Activated naive CD8-positive, alpha-beta T cell treated with anti-CD3 and anti-CD28 coated beads for 36 hours (primary cell): Measurements from ENCODE around the gene CYBC1. TPM values are rescaled to one million over a fixed set of nuclear protein-coding genes. Genes with fewer than 3 reads are reported as not detected.

ENCODE experiments used
- DNase-seq: peaks from one replicate; pipeline ENCODE4 v3.0.0; 2021
- H3K27ac Mint-ChIP-seq: one replicate; pipeline ENCODE4 v1.8.0; 2022; ENCODE audit warnings: mild to moderate bottlenecking, moderate library complexity, mixed read lengths
- H3K27me3 Mint-ChIP-seq: one replicate; pipeline ENCODE4 v1.8.0; 2022; ENCODE audit warnings: mild to moderate bottlenecking, mixed read lengths
- H3K36me3 Mint-ChIP-seq: one replicate; pipeline ENCODE4 v1.8.0; 2021; ENCODE audit warnings: mild to moderate bottlenecking, mixed read lengths
- H3K4me1 Mint-ChIP-seq: one replicate; pipeline ENCODE4 v1.8.0; 2021; ENCODE audit warnings: mixed read lengths
- H3K4me3 Mint-ChIP-seq: one replicate; pipeline ENCODE4 v1.8.0; 2022; ENCODE audit warnings: mild to moderate bottlenecking, moderate library complexity, mixed read lengths
- H3K9me3 Mint-ChIP-seq: one replicate; pipeline ENCODE4 v1.8.0; 2022; ENCODE audit warnings: mixed read lengths
- total RNA-seq, 2 experiments: library from RNA; stranded (reverse); gene quantifications; one replicate each; pipeline ENCODE4 v1.2.3, GENCODE V29; 2021

The CYBC1 gene
- total RNA-seq, 2 experiments from 2014 or later, result 156 to 163 TPM

DNA sequence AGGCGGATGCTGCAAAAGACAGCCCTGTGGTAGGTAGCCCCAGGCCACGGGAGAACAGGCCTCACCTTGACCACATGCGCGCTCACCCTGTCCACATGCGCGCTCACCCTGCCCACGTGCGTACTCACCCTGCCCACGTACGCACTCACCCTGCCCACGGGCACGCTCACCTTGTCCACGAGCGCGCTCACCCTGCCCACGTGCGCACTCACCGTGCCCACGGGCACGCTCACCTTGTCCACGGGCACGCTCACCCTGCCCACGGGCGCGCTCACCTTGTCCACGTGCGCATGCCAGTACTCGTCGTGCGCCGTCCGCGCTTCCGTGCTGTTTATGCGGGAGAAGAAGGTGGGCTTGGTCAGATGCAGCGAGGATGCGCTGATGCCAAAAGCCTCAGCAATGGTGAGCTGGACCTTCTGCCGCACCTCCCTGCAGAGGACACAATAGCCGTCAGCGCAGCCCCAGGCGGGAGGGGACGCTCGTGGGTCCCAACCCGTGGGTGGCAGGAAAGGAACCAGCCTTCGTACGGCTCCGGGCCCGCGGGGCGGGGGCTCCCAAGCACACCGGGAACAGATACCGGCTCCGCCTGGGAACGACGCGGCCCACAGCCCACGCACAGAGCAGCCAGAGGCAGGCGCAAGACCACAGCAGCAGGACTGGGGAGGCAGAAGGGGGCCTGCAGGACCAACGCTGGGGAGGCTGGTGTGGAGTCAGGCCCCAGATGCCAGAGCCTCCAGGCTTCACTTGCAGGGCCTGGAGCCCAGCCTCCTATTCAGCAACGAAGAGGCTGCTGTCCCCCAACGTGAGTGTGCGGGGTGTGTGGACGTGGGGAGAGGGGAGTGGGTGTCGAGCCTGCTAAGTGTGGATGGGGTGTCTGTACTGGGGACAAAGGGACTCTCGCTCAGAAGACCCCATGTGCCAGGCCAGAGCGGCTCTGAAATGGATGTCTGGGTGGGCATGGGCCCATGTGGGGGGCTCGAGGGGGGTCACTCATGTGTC is 46.6 kb downstream of the CYBC1 start:
- no peak overlapping the region for H3K27ac Mint-ChIP-seq
- H3K27me3 Mint-ChIP-seq, result no peaks in the 10 kb centered on the region
- no peak for DNase-seq
- H3K36me3 Mint-ChIP-seq, result peaks cover 19% of the 10 kb centered on the region
- peaks cover 14% of the 10 kb centered on the region for H3K4me1 Mint-ChIP-seq
- H3K9me3 Mint-ChIP-seq, result no peaks in the 10 kb centered on the region
- no peak overlapping the region for H3K4me3 Mint-ChIP-seq

DNA sequence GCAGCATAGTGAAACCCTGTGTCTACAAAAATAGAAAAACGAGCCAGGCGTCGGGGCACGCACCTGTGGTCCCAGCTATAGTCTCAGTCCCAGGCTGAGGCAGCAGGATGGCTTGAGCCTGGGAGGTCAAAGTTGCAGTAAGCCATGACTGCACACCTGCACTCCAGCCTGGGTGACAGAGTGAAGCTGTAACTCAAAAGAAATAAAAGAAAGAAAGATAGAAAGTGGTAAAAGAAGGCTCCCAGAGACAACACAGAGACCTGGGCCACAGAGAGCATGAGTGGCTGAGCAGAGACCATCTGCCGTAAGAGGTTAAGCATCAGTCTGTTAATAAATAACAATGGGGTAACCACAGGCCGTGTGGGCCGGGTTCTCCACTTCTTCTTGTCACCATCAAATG is 47.7 kb downstream of the CYBC1 start:
- H3K36me3 Mint-ChIP-seq, result peaks cover 19% of the 10 kb centered on the region
- DNase-seq, result no peak
- H3K27ac Mint-ChIP-seq, result no peak overlapping the region
- H3K27me3 Mint-ChIP-seq, result no peaks in the 10 kb centered on the region
- H3K9me3 Mint-ChIP-seq, result no peaks in the 10 kb centered on the region
- H3K4me1 Mint-ChIP-seq, result peaks cover 14% of the 10 kb centered on the region
- no peak overlapping the region for H3K4me3 Mint-ChIP-seq

GRCh38 chr17:82400830-82401229 is 49.7 kb downstream of the CYBC1 start:
- peak; percentile 64 for DNase-seq
- Mint-ChIP-seq H3K9me3 (no peaks in the 10 kb centered on the region), H3K27me3 (no peaks in the 10 kb centered on the region), H3K4me1 (peaks cover 8% of the 10 kb centered on the region), H3K4me3 (peak overlapping the region; percentile 72), H3K36me3 (peaks cover 13% of the 10 kb centered on the region), H3K27ac (peak overlapping the region; percentile 73)

GRCh38 chr17:82400206-82400605 is 50.3 kb downstream of the CYBC1 start:
- Mint-ChIP-seq H3K4me3 (no peak overlapping the region), H3K9me3 (no peaks in the 10 kb centered on the region), H3K27me3 (no peaks in the 10 kb centered on the region), H3K27ac (no peak overlapping the region), H3K4me1 (peaks cover 8% of the 10 kb centered on the region), H3K36me3 (peaks cover 12% of the 10 kb centered on the region)
- no peak for DNase-seq

- Mint-ChIP-seq H3K27me3 (no peaks in the 10 kb centered on the region), H3K4me3 (no peak overlapping the region), H3K27ac (no peak overlapping the region), H3K36me3 (peaks cover 11% of the 10 kb centered on the region), H3K4me1 (peaks cover 8% of the 10 kb centered on the region), H3K9me3 (no peaks in the 10 kb centered on the region)
- no peak for DNase-seq
These were observed 50.9 kb downstream of the CYBC1 start for GRCh38 chr17:82399601-82400101.

DNA sequence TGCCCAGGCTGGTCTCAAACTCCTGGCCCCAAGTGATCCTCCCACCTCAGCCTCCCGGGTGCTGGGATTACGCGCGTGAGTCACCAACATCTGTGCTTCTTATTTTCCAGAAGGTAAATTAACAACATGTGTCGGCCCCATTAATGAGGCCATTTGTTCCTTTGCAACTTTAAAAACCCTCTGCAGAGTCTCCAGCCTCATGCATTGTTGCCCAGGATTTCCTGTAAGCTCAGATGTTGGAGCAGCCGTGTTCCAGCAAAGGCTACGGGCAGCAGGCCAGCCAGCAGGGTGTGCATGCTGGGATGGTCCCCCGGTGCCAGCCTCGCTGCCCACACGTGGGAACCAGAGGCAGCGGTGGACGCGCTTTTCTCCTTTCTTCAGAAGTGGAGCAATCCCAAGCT is 51.5 kb downstream of the CYBC1 start:
- Mint-ChIP-seq H3K4me3 (no peak overlapping the region), H3K4me1 (peaks cover 8% of the 10 kb centered on the region), H3K36me3 (peaks cover 11% of the 10 kb centered on the region), H3K27me3 (no peaks in the 10 kb centered on the region), H3K9me3 (no peaks in the 10 kb centered on the region), H3K27ac (no peak overlapping the region)
- no peak for DNase-seq

- no peak overlapping the region for H3K4me3 Mint-ChIP-seq
- no peaks in the 10 kb centered on the region for H3K9me3 Mint-ChIP-seq
- H3K36me3 Mint-ChIP-seq, result peaks cover 9% of the 10 kb centered on the region
- no peak for DNase-seq
- no peaks in the 10 kb centered on the region for H3K27me3 Mint-ChIP-seq
- H3K27ac Mint-ChIP-seq, result no peak overlapping the region
- peaks cover 8% of the 10 kb centered on the region for H3K4me1 Mint-ChIP-seq
These were observed 52.9 kb downstream of the CYBC1 start for GRCh38 chr17:82397449-82398335.

- H3K4me1 Mint-ChIP-seq, result peaks cover 8% of the 10 kb centered on the region
- H3K27me3 Mint-ChIP-seq, result no peaks in the 10 kb centered on the region
- no peak overlapping the region for H3K27ac Mint-ChIP-seq
- no peaks in the 10 kb centered on the region for H3K9me3 Mint-ChIP-seq
- no peak overlapping the region for H3K4me3 Mint-ChIP-seq
- DNase-seq, result no peak
- H3K36me3 Mint-ChIP-seq, result peaks cover 8% of the 10 kb centered on the region
These were observed 53.7 kb downstream of the CYBC1 start for GRCh38 chr17:82396601-82397435.

DNA sequence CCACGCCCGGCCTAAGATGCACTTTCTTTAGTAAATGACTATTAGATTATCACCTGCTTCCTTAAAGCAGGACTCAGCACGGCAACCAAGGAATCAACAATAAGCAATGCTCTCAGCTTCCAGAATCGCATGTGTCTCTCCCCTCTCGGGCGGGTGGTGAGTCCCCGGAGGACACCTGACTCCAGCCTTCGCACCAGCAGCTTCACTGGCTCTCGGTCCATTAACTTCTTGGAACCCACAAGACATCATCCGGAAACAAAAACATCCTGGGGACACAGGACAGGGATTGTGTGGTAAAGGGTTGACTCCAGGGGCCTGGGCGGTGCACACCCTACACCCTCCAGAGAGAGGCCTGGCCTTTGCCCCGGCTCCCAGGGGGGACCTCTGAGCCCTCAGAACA is 56.3 kb downstream of the CYBC1 start:
- no peak for DNase-seq
- no peak overlapping the region for H3K27ac Mint-ChIP-seq
- H3K9me3 Mint-ChIP-seq, result no peaks in the 10 kb centered on the region
- H3K36me3 Mint-ChIP-seq, result no peaks in the 10 kb centered on the region
- H3K27me3 Mint-ChIP-seq, result no peaks in the 10 kb centered on the region
- no peaks in the 10 kb centered on the region for H3K4me1 Mint-ChIP-seq
- H3K4me3 Mint-ChIP-seq, result no peak overlapping the region

- no peaks in the 10 kb centered on the region for H3K9me3 Mint-ChIP-seq
- DNase-seq, result no peak
- no peaks in the 10 kb centered on the region for H3K27me3 Mint-ChIP-seq
- H3K4me3 Mint-ChIP-seq, result no peak overlapping the region
- H3K27ac Mint-ChIP-seq, result no peak overlapping the region
- H3K36me3 Mint-ChIP-seq, result no peaks in the 10 kb centered on the region
- H3K4me1 Mint-ChIP-seq, result no peaks in the 10 kb centered on the region
These were observed 57.6 kb downstream of the CYBC1 start for GRCh38 chr17:82392941-82393340.

Other genes starting within 250 kb of the CYBC1 start
- 10 to 100 TPM; 59.5 to 65.1 TPM for gene CCDC57, start 237.9 kb downstream of the CYBC1 start, total RNA-seq
- gene SLC16A3, start 221.7 kb downstream of the CYBC1 start, total RNA-seq, result 10 to 100 TPM; 75.8 to 79.3 TPM
- 100 to 1,000 TPM; 110 to 115 TPM for gene CSNK1D, start 177.1 kb downstream of the CYBC1 start, total RNA-seq
- gene CD7, start 133.1 kb downstream of the CYBC1 start, total RNA-seq, result 100 to 1,000 TPM; 291 to 293 TPM
- gene SECTM1, start 117.0 kb downstream of the CYBC1 start, total RNA-seq, result under 1 TPM; 0.72 to 0.74 TPM
- under 1 TPM; 0.10 to 0.23 TPM for gene TEX19, start 91.5 kb downstream of the CYBC1 start, total RNA-seq
- not detected for gene UTS2R, start 79.0 kb downstream of the CYBC1 start, total RNA-seq
- gene HEXD, start 32.4 kb downstream of the CYBC1 start, total RNA-seq, result 10 to 100 TPM; 17.3 to 20.3 TPM
- 10 to 100 TPM; 18.4 to 21.5 TPM for gene OGFOD3, start 32.2 kb downstream of the CYBC1 start, total RNA-seq
- 10 to 100 TPM; 49.9 to 51.3 TPM for gene NARF, start 8.0 kb upstream of the CYBC1 start, total RNA-seq
- 10 to 100 TPM; 59.4 to 67.2 TPM for gene FOXK2, start 69.0 kb upstream of the CYBC1 start, total RNA-seq
- 10 to 100 TPM; 60.3 to 61.1 TPM for gene WDR45B, start 197.7 kb upstream of the CYBC1 start, total RNA-seq
- 1 to 10 TPM; 2.1 to 3.1 TPM for gene RAB40B, start 247.9 kb upstream of the CYBC1 start, total RNA-seq